ENCODE measurements around the gene SLC28A3.

GRCh38 chr9:84338792-84339191 lies 1.8 kb downstream of the SLC28A3 start:
- no peak for TF ChIP-seq POLR2A (IDR thresholded peaks at IDR 0.05)
- TF ChIP-seq, protein P1, sequence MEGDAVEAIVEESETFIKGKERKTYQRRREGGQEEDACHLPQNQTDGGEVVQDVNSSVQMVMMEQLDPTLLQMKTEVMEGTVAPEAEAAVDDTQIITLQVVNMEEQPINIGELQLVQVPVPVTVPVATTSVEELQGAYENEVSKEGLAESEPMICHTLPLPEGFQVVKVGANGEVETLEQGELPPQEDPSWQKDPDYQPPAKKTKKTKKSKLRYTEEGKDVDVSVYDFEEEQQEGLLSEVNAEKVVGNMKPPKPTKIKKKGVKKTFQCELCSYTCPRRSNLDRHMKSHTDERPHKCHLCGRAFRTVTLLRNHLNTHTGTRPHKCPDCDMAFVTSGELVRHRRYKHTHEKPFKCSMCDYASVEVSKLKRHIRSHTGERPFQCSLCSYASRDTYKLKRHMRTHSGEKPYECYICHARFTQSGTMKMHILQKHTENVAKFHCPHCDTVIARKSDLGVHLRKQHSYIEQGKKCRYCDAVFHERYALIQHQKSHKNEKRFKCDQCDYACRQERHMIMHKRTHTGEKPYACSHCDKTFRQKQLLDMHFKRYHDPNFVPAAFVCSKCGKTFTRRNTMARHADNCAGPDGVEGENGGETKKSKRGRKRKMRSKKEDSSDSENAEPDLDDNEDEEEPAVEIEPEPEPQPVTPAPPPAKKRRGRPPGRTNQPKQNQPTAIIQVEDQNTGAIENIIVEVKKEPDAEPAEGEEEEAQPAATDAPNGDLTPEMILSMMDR (IDR thresholded peaks at IDR 0.05 in 4 of 5, conservative IDR thresholded peaks at IDR 0.05 in 1 of 5) = no peak
